Measurements from ENCODE around the gene SMYD5.
A peak's percentile ranks its signal among the peaks of the same experiment; 100 is the strongest.

The SMYD5 gene

DNA sequence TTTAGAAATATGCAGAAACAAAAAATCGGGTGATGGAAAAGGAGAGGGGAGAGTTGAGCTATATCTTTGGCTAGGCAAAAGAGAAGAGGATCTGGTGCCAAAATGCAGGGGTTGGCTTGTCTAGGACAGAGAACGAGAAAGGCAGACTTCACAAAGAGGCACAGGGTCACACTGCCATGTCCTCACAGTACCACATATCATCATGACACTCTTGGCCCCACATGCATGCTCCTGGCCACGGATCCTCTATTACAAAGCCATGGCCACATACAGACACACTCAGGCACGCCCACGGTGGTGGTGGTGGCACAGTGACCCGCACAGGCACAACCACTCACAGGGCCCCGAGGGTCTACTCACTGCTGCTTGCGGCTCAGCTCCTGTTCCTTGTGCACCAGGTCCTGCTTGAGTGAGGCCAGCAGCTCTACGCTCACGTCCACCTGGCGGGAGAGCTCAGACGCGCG is 54.4 kb downstream of the SMYD5 start:
- TF ChIP-seq, protein P1, sequence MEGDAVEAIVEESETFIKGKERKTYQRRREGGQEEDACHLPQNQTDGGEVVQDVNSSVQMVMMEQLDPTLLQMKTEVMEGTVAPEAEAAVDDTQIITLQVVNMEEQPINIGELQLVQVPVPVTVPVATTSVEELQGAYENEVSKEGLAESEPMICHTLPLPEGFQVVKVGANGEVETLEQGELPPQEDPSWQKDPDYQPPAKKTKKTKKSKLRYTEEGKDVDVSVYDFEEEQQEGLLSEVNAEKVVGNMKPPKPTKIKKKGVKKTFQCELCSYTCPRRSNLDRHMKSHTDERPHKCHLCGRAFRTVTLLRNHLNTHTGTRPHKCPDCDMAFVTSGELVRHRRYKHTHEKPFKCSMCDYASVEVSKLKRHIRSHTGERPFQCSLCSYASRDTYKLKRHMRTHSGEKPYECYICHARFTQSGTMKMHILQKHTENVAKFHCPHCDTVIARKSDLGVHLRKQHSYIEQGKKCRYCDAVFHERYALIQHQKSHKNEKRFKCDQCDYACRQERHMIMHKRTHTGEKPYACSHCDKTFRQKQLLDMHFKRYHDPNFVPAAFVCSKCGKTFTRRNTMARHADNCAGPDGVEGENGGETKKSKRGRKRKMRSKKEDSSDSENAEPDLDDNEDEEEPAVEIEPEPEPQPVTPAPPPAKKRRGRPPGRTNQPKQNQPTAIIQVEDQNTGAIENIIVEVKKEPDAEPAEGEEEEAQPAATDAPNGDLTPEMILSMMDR (IDR thresholded peaks at IDR 0.05; ENCODE audit: borderline replicate concordance, control extremely low read depth, extremely low read depth, insufficient read depth, missing control alignments): no peak
- peak; percentile 31 for DNase-seq (ENCODE audit: low spot score)
- in situ Hi-C loops (cut with MboI; ENCODE audit: low sequenced_read_pairs, unreplicated experiment): no loop called here

DNA sequence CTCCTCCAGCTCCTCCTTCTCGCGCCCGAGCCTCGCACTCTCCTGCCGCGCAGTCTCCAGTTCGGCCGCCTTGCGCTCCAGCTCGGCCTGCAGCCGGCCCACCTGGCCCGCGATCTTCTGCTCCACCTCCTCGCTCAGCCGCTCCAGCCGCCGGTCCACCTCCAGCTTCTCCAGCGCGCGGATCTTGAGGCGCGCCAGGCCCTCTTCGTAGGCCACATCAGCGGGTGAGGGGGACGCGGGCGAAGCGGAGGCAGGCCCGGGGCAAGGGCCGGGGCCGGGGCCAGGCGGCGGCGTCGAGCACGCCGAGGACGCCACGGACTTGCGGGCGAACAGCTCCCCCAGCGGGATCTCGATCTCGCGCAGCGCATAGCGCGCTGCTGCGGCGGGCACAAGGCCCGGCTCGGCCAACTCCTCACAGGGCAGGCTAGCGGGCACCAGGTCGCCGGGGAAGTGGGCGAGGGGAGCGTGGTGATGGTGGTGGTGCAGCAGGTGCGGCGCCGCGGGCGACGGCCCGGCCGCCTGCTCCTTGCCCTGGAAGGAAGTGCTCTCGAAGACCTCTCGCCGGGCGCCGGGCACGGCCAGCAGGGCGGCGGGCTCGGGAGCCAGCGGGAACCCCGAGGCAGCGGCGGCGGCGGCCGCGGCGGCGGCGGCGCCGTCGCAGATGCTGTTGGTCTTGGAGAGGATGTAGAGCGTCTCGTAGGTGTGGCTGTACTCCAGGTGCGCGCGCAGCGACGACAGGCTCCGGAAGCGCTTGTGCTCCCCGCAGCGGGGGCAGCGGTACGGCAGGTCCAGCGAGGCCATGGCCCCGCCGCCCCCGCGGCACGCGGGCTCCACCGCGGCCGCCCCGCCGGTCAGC is 55.0 kb downstream of the SMYD5 start:
- TF ChIP-seq, protein P1 (IDR thresholded peaks at IDR 0.05; ENCODE audit: borderline replicate concordance, control extremely low read depth, extremely low read depth, insufficient read depth, missing control alignments): peak; percentile 8
- in situ Hi-C loops (cut with MboI; ENCODE audit: low sequenced_read_pairs, unreplicated experiment): no loop called here
- DNase-seq (ENCODE audit: low spot score): peak; percentile 91

DNA sequence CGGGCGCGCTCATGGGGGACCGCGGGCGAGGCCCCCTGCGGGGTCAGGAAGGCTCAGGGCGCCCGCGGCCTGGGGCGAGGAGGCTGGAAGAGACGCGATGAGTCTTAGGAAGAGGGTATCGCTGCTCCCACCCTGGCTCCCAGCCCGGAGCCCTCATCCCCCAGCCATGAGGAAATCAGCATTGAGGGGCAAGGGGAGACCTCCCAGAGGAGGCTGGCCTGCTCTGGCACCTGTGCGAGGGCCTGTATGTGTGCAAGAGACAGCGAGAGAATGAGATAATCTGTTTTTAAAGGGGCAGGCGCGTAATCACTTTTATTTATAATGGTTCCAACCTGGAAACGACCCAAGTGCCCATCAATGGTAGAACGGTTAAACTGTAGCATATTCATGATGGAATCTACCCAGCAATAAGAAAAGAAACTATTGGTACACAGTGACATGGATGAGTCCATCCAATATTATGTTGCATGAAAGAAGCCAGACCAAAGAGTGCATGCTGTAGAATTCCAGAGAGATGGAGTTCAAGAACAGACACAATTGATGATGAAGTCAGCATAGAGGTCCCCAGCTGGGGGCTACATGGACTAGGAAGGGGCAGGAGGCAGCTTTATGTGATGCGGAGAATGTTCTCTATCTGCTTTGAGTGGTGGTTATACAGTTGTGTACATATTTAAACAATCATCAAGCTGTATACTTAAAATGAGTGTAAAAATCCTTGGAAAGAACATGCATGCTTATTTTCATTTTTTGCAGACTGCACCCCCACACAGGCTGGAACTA is 55.8 kb downstream of the SMYD5 start:
- TF ChIP-seq, protein P1 (IDR thresholded peaks at IDR 0.05; ENCODE audit: borderline replicate concordance, control extremely low read depth, extremely low read depth, insufficient read depth, missing control alignments): no peak
- peak; percentile 20 for DNase-seq (ENCODE audit: low spot score)
- in situ Hi-C loops (cut with MboI; ENCODE audit: low sequenced_read_pairs, unreplicated experiment): no loop called here

DNA sequence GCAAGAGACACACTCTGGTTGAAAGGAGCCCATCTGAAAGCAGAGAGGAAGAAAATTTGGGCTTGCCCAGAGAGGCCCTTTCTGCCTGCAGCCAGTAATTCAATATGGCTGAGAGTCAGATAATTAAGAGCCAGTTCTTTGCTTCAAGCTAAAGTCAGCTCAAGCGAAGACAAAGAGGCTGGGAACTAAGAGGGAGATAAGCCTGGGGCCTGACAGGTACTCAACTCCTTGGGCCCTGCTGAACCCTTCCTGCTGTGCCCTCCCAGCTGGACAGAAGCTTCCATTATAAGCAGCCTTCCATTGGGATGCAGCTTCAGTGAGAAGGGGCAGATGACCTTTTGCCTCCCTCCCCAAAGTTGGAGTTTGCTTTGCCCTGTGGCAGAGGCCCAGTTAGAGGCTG is 58.2 kb downstream of the SMYD5 start:
- no peak for DNase-seq (ENCODE audit: low spot score)
- TF ChIP-seq, protein P1 (IDR thresholded peaks at IDR 0.05; ENCODE audit: borderline replicate concordance, control extremely low read depth, extremely low read depth, insufficient read depth, missing control alignments): no peak
- in situ Hi-C loops (cut with MboI; ENCODE audit: low sequenced_read_pairs, unreplicated experiment): no loop called here
